CD4-positive, alpha-beta T cell (primary cell): ENCODE measurements around the gene SPIN1. TPM values are rescaled to one million over a fixed set of nuclear protein-coding genes. Genes with fewer than 3 reads are reported as not detected.

Source experiments
- ATAC-seq: fragments of 200-7000 bp; cut with Tn5 transposase; one replicate; pipeline ENCODE4 v1.10.0; 2022; ENCODE audit warnings: mild to moderate bottlenecking; ENCODE audit not compliant: poor library complexity
- CTCF ChIA-PET: fragments of 350-600 bp; sonication (Branson Sonifier 250); formaldehyde crosslinking; loops from one replicate; lab custom pipeline; 2021; ENCODE audit warnings: antibody characterized with exemption, inconsistent platforms; lab: Charles Lee
- POLR2A ChIA-PET: fragments of 350-600 bp; sonication (Branson Sonifier 250); formaldehyde crosslinking; loops from one replicate; lab custom pipeline; 2021; ENCODE audit warnings: antibody characterized with exemption, inconsistent platforms; lab: Charles Lee
- DNase-seq, 14 experiments: peaks; one replicate each; pipeline ENCODE4 v3.0.0-alpha.2; 2013 to 2020; ENCODE audit warnings: mixed read lengths in 2 of 14
- H3K27ac ChIP-seq, 2 donors: one replicate each; pipeline versions ENCODE4 v1.5.1 to v1.7.0; 2013; ENCODE audit warnings: low read length in 2 of 2, low read depth in 1 of 2, mild to moderate bottlenecking in 1 of 2
- H3K27me3 ChIP-seq, 2 experiments: 1 replicate in 1 of 2; 2 replicates in 1 of 2; pipeline versions ENCODE4 v1.6.1 to v1.7.0; 2013; ENCODE audit warnings: low read length in 2 of 2, control low read depth in 1 of 2, mild to moderate bottlenecking in 1 of 2, moderate library complexity in 1 of 2; ENCODE audit not compliant: insufficient read depth in 2 of 2, control insufficient read depth in 1 of 2
- H3K36me3 ChIP-seq: one replicate; pipeline ENCODE4 v1.6.1; 2013; ENCODE audit warnings: low read length, control low read depth; ENCODE audit not compliant: insufficient read depth
- H3K4me1 ChIP-seq: one replicate; pipeline ENCODE4 v1.6.1; 2013; ENCODE audit warnings: low read length, control low read depth; ENCODE audit not compliant: insufficient read depth
- H3K4me3 ChIP-seq: one replicate; pipeline ENCODE4 v1.5.1; 2013; ENCODE audit warnings: mild to moderate bottlenecking, low read length, moderate library complexity
- H3K9me3 ChIP-seq, 2 experiments: 1 replicate in 1 of 2; 2 replicates in 1 of 2; pipeline versions ENCODE4 v1.6.1 to v1.7.0; 2013; ENCODE audit warnings: low read length in 2 of 2, mild to moderate bottlenecking in 2 of 2, control low read depth in 1 of 2, moderate library complexity in 1 of 2; ENCODE audit not compliant: control insufficient read depth in 1 of 2, insufficient read depth in 1 of 2
- H3K27ac Mint-ChIP-seq: one replicate; pipeline ENCODE4 v1.8.0; 2020; ENCODE audit warnings: mixed read lengths
- H3K27me3 Mint-ChIP-seq: one replicate; pipeline ENCODE4 v1.8.0; 2021; ENCODE audit warnings: mixed read lengths
- H3K36me3 Mint-ChIP-seq: one replicate; pipeline ENCODE4 v1.8.0; 2021; ENCODE audit warnings: low read depth, mixed read lengths
- H3K4me1 Mint-ChIP-seq: one replicate; pipeline ENCODE4 v1.8.0; 2021; ENCODE audit warnings: low read depth, mixed read lengths
- H3K4me3 Mint-ChIP-seq: one replicate; pipeline ENCODE4 v1.8.0; 2020; ENCODE audit warnings: mild to moderate bottlenecking, mixed read lengths
- H3K9me3 Mint-ChIP-seq: one replicate; pipeline ENCODE4 v1.8.0; 2020; ENCODE audit warnings: mixed read lengths
- CTCF ChIP-seq: fragments of 200-600 bp; IDR thresholded peaks from one replicate; pipeline ENCODE4 v1.8.0; 2022; ENCODE audit warnings: antibody characterized with exemption, mild to moderate bottlenecking
- intact Hi-C, 2 experiments: fragments of 100-400 bp; cut with DNase I in 1 of 2; cut with micrococcal nuclease in 1 of 2; formaldehyde crosslinking; loops; one replicate each; pipeline versions ENCODE4 v1.15.1 to v1.9.0; 2023 to 2025; cut with DNase I, micrococcal nuclease
- total RNA-seq, 174 experiments: library from RNA in 2 of 174; stranded (reverse) in 2 of 174; gene quantifications; one replicate each; pipeline ENCODE4 v1.2.3 and lab custom pipeline; 2021 to 2026

Gene SPIN1
- total RNA-seq, 2 experiments from 2014 or later = 27.7 to 30.3 TPM

DNA sequence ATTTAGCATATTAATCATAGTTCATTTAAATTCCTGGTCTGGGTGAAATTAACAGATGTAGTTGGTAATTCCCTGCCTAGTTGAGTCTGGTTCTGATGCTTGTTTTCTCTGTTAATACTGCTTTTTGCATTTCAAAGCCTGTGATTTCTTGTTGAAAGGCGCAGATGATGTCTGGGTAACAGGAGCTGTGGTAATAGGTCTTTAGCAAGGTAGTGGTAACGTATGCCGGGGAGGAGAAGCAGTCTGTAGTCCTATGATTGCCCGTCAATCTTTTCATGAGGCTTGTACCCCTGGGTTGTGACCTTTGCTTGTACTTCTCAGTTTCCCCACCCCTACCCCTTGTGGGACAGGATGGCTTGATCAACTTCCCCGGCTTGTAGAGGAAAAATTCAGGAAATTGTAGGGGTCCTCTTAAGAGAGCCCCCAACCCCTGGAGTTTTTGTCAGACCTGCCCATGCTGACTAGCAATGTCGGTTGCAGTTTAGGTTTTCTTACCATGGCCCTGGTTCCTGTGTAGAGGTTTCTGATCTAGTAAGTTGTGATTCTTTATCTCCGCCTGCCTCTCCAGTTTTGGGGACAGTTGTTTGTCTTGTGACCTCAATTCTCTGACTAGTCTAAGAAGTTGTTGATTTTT lies 55.4 kb downstream of the SPIN1 start:
- Histone ChIP-seq H3K36me3 (peaks cover 2% of the 10 kb centered on the region), H3K9me3 (peaks cover 4 to 15% of the 10 kb centered on the region in 2 experiments), H3K27ac (no peak overlapping the region), H3K27me3 (no peaks in the 10 kb centered on the region), H3K4me1 (peaks cover 6% of the 10 kb centered on the region), H3K4me3 (no peak overlapping the region)
- ChIA-PET POLR2A (no interaction called here), CTCF (interaction anchor here (0.6 kb wide), 1 partner anchor 103 kb away, joined by 3 read pairs; no protein-coding TSS in a partner anchor)
- no peak overlapping the region for H3K27ac Mint-ChIP-seq
- no peak for ATAC-seq
- H3K36me3 Mint-ChIP-seq = peaks cover 59% of the 10 kb centered on the region
- H3K4me1 Mint-ChIP-seq = peaks cover 57% of the 10 kb centered on the region
- intact Hi-C loops = no loop called here
- H3K9me3 Mint-ChIP-seq = peaks cover 3% of the 10 kb centered on the region
- no peak for TF ChIP-seq CTCF
- no peak for DNase-seq
- H3K27me3 Mint-ChIP-seq = no peaks in the 10 kb centered on the region
- H3K4me3 Mint-ChIP-seq = no peak overlapping the region

DNA sequence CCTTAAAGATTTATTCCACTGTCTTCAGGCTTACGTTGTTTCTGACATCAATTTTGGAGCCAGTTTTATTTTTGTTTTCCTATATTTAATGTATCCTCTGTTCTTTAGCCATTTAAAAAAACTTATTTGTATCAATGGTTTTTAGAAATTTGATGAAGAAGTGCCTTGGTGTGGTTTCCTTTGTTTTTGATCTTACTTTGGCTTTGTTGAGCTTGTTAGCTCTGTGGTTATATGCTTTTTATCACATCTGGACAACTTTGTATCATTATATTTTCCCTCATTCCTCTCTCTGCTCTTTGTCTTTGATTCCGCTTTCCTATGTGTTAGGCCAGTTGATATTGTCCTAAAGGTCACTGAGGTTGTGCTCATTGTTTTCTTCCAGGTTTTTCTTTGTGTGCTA lies 58.5 kb downstream of the SPIN1 start:
- no peak for ATAC-seq
- CTCF ChIA-PET = no interaction called here

GRCh38 chr9:88447431-88447830 lies 59.2 kb downstream of the SPIN1 start:
- Histone ChIP-seq H3K27ac (no peak overlapping the region), H3K36me3 (peaks cover 22% of the 10 kb centered on the region), H3K9me3 (peaks cover 4 to 15% of the 10 kb centered on the region in 2 experiments), H3K27me3 (no peaks in the 10 kb centered on the region), H3K4me3 (no peak overlapping the region), H3K4me1 (peaks cover 6% of the 10 kb centered on the region)
- H3K27ac Mint-ChIP-seq = no peak overlapping the region
- TF ChIP-seq CTCF = no peak
- no peak for DNase-seq
- H3K4me3 Mint-ChIP-seq = no peak overlapping the region
- H3K36me3 Mint-ChIP-seq = peaks cover 81% of the 10 kb centered on the region
- no peak for ATAC-seq
- POLR2A ChIA-PET = no interaction called here
- H3K4me1 Mint-ChIP-seq = peaks cover 46% of the 10 kb centered on the region
- CTCF ChIA-PET = no interaction called here
- H3K9me3 Mint-ChIP-seq = peaks cover 3% of the 10 kb centered on the region
- intact Hi-C loops = no loop called here
- H3K27me3 Mint-ChIP-seq = no peaks in the 10 kb centered on the region

More for the DNA sequence above, 58.5 kb downstream of the SPIN1 start:
- intact Hi-C loops = no loop called here
- Mint-ChIP-seq H3K27ac (no peak overlapping the region), H3K9me3 (peaks cover 3% of the 10 kb centered on the region), H3K36me3 (peaks cover 76% of the 10 kb centered on the region), H3K27me3 (no peaks in the 10 kb centered on the region), H3K4me1 (peaks cover 49% of the 10 kb centered on the region), H3K4me3 (no peak overlapping the region)
- peaks cover 22% of the 10 kb centered on the region for H3K36me3 ChIP-seq
- no peak overlapping the region for H3K27ac ChIP-seq
- peaks cover 4 to 15% of the 10 kb centered on the region in 2 experiments for H3K9me3 ChIP-seq
- H3K4me3 ChIP-seq = no peak overlapping the region
- no peaks in the 10 kb centered on the region for H3K27me3 ChIP-seq
- no peak for TF ChIP-seq CTCF
- POLR2A ChIA-PET = interaction anchor here (0.7 kb wide), 1 partner anchor 54 kb away, joined by 4 read pairs; no protein-coding TSS in a partner anchor
- DNase-seq = no peak
- peaks cover 6% of the 10 kb centered on the region for H3K4me1 ChIP-seq
